ENCODE data around the gene ROR1.

The ROR1 gene

DNA sequence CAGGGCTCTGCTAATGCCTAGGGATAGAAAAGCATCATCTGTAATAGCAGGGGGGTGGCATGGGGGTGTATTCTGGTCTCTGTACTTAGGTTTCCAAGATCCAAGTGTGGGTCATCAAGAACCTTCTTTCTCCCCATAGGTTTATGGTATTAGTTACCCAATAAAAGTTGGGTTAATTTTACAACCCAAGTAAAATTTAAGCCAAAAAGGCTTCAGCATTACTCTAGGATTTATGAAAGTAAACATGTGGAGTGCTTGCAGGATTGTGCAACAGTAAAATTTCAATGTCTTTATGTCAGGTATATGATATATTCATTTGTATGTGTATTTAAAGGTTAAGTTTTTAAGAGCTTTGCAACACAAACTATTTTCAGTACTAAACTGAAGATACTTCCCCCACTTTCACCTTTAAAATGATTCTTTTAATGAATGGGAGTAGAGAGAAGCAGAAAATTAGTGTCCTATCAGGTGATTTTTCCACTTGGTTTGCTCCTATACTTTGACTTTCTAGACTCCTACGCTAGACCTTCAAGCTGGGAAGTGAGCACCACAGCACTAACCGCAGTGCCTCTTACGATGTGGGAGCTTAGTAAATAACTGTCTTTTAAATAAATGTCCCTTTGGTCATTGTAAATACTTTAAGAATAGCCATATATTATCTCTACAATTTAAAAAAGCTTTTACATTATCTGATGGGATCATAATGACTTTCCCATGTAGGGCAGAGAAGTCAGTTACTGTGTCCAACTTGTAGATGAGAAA, 361.8 kb downstream of the ROR1 start:
- H3K4me3 ChIP-seq (replicated peaks; ENCODE audit: low read depth, low read length), result no peak overlapping the region
- DNase-seq (ENCODE audit: extremely low read depth, low read depth), result no peak
- no peak for TF ChIP-seq CTCF (IDR thresholded peaks at IDR 0.05; ENCODE audit: low read depth, low read length, missing control alignments)

GRCh38 chr1:64136296-64136695, 362.5 kb downstream of the ROR1 start:
- H3K4me3 ChIP-seq (replicated peaks; ENCODE audit: low read depth, low read length), result no peak overlapping the region
- no peak for TF ChIP-seq CTCF (IDR thresholded peaks at IDR 0.05; ENCODE audit: low read depth, low read length, missing control alignments)
- DNase-seq (ENCODE audit: extremely low read depth, low read depth), result no peak

DNA sequence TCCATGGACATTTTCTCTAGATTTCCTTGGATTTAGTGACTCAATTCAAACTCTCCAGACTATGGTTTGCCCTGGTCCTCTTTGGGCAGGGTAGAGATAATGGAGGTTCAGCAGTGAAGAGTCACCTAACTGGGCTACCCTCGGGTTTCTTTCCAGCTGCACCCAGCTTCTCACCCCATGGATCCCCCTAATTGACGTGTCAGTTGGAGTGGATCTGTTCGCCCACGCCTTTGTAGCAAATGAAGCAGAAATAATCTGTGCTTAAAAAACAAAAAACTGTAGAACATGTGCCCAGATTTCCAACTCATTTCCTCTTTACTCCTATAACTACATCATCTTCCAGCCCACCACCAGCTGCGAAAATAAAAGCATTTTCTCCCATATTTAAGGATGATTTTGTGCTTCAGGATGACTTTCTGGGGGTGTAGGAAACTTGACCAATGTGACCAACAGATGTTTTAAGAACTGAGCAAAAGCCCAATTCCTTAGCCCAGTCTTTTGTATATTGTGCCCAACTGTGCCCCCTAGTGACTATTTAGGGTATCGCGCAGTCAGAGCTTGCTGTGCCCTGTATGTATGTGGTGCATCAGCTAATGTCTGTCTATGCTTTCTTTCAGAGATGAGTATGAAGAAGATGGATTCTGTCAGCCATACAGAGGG, 363.1 kb downstream of the ROR1 start:
- peak; percentile 93 for TF ChIP-seq CTCF (IDR thresholded peaks at IDR 0.05; ENCODE audit: low read depth, low read length, missing control alignments)
- DNase-seq (ENCODE audit: extremely low read depth, low read depth), result peak; percentile 97
- H3K4me3 ChIP-seq (replicated peaks; ENCODE audit: low read depth, low read length), result no peak overlapping the region

GRCh38 chr1:64137412-64137803, 363.6 kb downstream of the ROR1 start:
- DNase-seq (ENCODE audit: extremely low read depth, low read depth), result no peak
- no peak overlapping the region for H3K4me3 ChIP-seq (replicated peaks; ENCODE audit: low read depth, low read length)
- no peak for TF ChIP-seq CTCF (IDR thresholded peaks at IDR 0.05; ENCODE audit: low read depth, low read length, missing control alignments)

- no peak for DNase-seq (ENCODE audit: extremely low read depth, low read depth)
- no peak for TF ChIP-seq CTCF (IDR thresholded peaks at IDR 0.05; ENCODE audit: low read depth, low read length, missing control alignments)
- no peak overlapping the region for H3K4me3 ChIP-seq (replicated peaks; ENCODE audit: low read depth, low read length)
Measured at GRCh38 chr1:64139877-64140276, 366.1 kb downstream of the ROR1 start.

- no peak for TF ChIP-seq CTCF (IDR thresholded peaks at IDR 0.05; ENCODE audit: low read depth, low read length, missing control alignments)
- DNase-seq (ENCODE audit: extremely low read depth, low read depth), result no peak
- no peak overlapping the region for H3K4me3 ChIP-seq (replicated peaks; ENCODE audit: low read depth, low read length)
Measured at GRCh38 chr1:64140596-64140995, 366.8 kb downstream of the ROR1 start.
